ENCODE data around the gene USP6NL.

- TF ChIP-seq CTCF (optimal IDR thresholded peaks at IDR 0.05 in 1 of 3, IDR thresholded peaks at IDR 0.05 in 1 of 3, conservative IDR thresholded peaks at IDR 0.05 in 1 of 3; ENCODE audit: extremely low read depth in 1 of 3, insufficient read depth in 2 of 3, low read length in 3 of 3) (no peak), EZH2 (IDR thresholded peaks at IDR 0.05; ENCODE audit: low read length) (no peak)
Observed at GRCh38 chr10:11551104-11551503, 60.3 kb downstream of the USP6NL start.
